Thoracic aorta (tissue), 2 donors: ENCODE results near the gene CNNM1. TPM values are rescaled to one million over a fixed set of nuclear protein-coding genes. Genes with fewer than 3 reads are reported as not detected.

Source experiments
- ATAC-seq: fragments of 150-250 bp; one replicate; pipeline ENCODE4 v1.8.0; 2017; ENCODE audit warnings: low read depth; ENCODE audit not compliant: insufficient number of reproducible peaks, low FRiP score
- DNase-seq: peaks from one replicate; pipeline ENCODE4 v3.0.0-alpha.2; 2020; ENCODE audit warnings: low spot score
- H3K27ac ChIP-seq, 2 donors: fragments of 200-600 bp; sonication (generic); 1 replicate in 1 of 2; 2 replicates in 1 of 2; pipeline ENCODE4 v1.5.1; 2016; ENCODE audit warnings: mild to moderate bottlenecking in 2 of 2, moderate library complexity in 2 of 2
- H3K27me3 ChIP-seq: fragments of 200-600 bp; sonication (generic); replicated peaks from 2 replicates; pipeline ENCODE4 v1.6.0; 2016; ENCODE audit warnings: mild to moderate bottlenecking; ENCODE audit not compliant: insufficient read depth
- H3K36me3 ChIP-seq: fragments of 200-600 bp; sonication (generic); one replicate; pipeline ENCODE4 v1.5.1; 2016
- H3K4me1 ChIP-seq, 2 donors: fragments of 200-600 bp; sonication (generic); 1 replicate in 1 of 2; 2 replicates in 1 of 2; pipeline versions ENCODE4 v1.5.1 to v1.6.0; 2016; ENCODE audit warnings: low read depth in 2 of 2, mild to moderate bottlenecking in 1 of 2; ENCODE audit not compliant: control insufficient read depth in 1 of 2
- H3K4me3 ChIP-seq: fragments of 200-600 bp; sonication (generic); 2 replicates; pipeline ENCODE4 v1.5.1; 2016; ENCODE audit warnings: mild to moderate bottlenecking
- H3K9me3 ChIP-seq: fragments of 200-600 bp; sonication (generic); 2 replicates; pipeline ENCODE4 v1.5.1; 2016
- total RNA-seq, 2 donors: library from RNA; depleted of rRNA; stranded (reverse); fragments of >200 nt; gene quantifications; one replicate each; pipeline versions ENCODE4 v1.1.0 to v1.2.3, GENCODE V29; 2016
- TF ChIP-seq, protein P1 (sequence below): fragments of 200-600 bp; sonication (generic); IDR thresholded peaks from one replicate; pipeline ENCODE4 v1.5.1; 2019; ENCODE audit warnings: antibody characterized with exemption

CNNM1 gene
- total RNA-seq, 2 donors from 2014 or later, result 0.35 to 0.68 TPM

DNA sequence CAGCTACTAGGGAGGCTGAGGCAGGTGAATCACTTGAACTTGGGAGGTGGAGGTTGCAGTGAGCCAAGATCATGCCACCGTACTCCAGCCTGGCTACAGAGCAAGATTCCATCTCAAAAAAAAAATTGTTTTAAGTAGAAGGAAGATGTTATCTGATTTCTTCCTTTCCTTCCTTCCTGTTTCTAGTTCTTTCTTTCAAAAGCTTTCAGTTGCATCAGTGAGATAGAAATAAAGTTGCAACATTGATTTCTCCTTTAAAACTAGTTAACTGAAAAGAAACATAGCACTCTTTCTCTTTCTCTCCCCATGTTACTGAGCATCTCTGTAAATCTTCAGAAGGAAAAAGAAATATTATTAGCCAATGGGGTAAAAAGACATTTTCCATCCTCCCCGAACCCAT, 37.5 kb downstream of the CNNM1 start:
- DNase-seq, result no peak
- Histone ChIP-seq H3K4me3 (no peak overlapping the region), H3K4me1 (no peaks in the 10 kb centered on the region), H3K9me3 (no peaks in the 10 kb centered on the region), H3K27ac (no peak overlapping the region), H3K36me3 (no peaks in the 10 kb centered on the region), H3K27me3 (no peaks in the 10 kb centered on the region)
- ATAC-seq, result no peak
- TF ChIP-seq, protein P1, sequence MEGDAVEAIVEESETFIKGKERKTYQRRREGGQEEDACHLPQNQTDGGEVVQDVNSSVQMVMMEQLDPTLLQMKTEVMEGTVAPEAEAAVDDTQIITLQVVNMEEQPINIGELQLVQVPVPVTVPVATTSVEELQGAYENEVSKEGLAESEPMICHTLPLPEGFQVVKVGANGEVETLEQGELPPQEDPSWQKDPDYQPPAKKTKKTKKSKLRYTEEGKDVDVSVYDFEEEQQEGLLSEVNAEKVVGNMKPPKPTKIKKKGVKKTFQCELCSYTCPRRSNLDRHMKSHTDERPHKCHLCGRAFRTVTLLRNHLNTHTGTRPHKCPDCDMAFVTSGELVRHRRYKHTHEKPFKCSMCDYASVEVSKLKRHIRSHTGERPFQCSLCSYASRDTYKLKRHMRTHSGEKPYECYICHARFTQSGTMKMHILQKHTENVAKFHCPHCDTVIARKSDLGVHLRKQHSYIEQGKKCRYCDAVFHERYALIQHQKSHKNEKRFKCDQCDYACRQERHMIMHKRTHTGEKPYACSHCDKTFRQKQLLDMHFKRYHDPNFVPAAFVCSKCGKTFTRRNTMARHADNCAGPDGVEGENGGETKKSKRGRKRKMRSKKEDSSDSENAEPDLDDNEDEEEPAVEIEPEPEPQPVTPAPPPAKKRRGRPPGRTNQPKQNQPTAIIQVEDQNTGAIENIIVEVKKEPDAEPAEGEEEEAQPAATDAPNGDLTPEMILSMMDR, result no peak

DNA sequence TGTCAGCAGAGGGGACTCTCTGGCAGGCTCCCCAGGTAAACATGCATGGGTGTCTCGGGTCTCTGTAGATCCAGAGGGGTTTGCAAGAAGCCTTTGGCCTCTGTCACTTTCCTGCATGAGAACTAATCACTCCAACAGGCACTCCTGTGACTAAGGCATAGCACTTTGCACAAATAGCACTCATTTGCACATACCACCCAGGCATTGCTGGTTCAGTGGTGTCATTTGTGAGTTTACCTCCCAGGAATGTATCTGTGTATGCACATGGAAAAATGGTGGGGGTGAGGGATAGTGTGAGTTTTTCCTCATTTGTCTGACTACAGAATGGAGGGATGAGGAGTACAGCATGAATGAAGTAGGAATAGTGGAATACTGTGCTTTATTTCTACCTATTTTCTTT, 39.5 kb downstream of the CNNM1 start:
- H3K9me3 ChIP-seq, result no peaks in the 10 kb centered on the region
- DNase-seq (no peak), ATAC-seq (no peak)
- H3K4me3 ChIP-seq, result no peak overlapping the region
- H3K27ac ChIP-seq, result no peak overlapping the region
- H3K27me3 ChIP-seq, result no peaks in the 10 kb centered on the region
- TF ChIP-seq, protein P1, result no peak
- H3K36me3 ChIP-seq, result no peaks in the 10 kb centered on the region
- H3K4me1 ChIP-seq, result no peaks in the 10 kb centered on the region

DNA sequence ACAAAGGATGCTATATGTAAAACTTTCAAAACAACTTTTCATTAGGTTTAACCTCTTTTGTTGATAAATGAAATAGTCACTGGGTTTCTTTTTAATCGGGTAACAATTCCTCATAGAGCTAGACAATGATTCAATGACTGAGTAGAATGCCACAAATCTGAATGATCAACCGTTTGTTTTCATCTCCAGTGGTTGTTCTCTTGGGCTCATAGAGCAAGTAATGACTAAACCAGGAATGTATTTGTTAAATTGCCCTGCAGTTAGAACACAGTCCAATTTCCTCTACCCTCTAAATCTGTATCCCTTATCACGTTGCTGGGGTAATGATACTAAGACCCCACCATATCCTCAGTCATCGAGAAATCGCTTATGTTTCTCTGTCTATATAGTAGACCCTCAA, 40.0 kb downstream of the CNNM1 start:
- DNase-seq (no peak), ATAC-seq (no peak)
- H3K4me1 ChIP-seq, result no peaks in the 10 kb centered on the region
- no peaks in the 10 kb centered on the region for H3K27me3 ChIP-seq
- no peak overlapping the region for H3K27ac ChIP-seq
- H3K4me3 ChIP-seq, result no peak overlapping the region
- H3K36me3 ChIP-seq, result no peaks in the 10 kb centered on the region
- TF ChIP-seq, protein P1, result no peak
- no peaks in the 10 kb centered on the region for H3K9me3 ChIP-seq

DNA sequence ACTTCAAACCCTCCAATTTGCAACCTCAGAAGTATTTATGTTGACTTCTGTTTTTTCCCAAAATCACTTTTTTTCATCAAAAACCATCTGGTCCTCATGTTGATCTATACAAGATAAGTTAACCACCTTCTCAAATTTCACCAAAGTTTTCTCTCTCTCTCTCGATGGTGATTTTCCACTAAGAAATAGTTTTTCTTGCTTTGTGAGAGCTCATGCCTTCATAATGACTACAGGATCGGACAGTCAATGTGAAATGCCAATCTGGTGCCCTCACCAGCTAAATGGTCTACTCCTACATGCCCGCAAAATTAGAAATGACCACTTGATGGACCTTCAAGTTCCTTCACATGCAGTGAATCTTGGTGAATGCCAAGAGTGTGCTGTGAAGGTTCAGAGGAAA, 40.4 kb downstream of the CNNM1 start:
- no peak for DNase-seq
- no peaks in the 10 kb centered on the region for H3K4me1 ChIP-seq
- H3K27me3 ChIP-seq, result no peaks in the 10 kb centered on the region
- no peaks in the 10 kb centered on the region for H3K36me3 ChIP-seq
- TF ChIP-seq, protein P1, result no peak
- no peaks in the 10 kb centered on the region for H3K9me3 ChIP-seq
- H3K27ac ChIP-seq, result no peak overlapping the region
- no peak for ATAC-seq
- no peak overlapping the region for H3K4me3 ChIP-seq

DNA sequence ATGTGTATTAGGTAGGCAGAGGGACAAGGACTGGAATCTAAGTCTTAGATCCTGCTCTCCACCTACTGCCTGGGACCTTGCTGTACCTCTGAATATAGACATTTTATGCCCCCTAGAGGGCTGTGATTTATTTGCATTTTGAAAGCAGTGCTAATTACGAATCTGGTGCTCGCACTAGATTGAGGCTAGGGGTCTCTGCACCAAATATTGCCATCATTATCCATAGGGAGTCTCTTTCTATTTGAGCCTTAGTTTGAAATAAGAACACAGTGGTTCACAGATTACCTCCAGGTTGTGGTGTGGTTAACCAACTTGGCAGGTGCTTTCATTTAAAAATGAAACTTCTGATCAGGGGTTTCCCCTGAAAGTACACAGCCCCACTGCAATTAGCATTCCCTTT, 41.8 kb downstream of the CNNM1 start:
- H3K27me3 ChIP-seq, result no peaks in the 10 kb centered on the region
- TF ChIP-seq, protein P1, result no peak
- H3K4me3 ChIP-seq, result no peak overlapping the region
- no peak for DNase-seq
- no peaks in the 10 kb centered on the region for H3K36me3 ChIP-seq
- no peak for ATAC-seq
- H3K9me3 ChIP-seq, result no peaks in the 10 kb centered on the region
- H3K4me1 ChIP-seq, result no peaks in the 10 kb centered on the region
- H3K27ac ChIP-seq, result no peak overlapping the region
